ENCODE results near the gene RIMBP2.

RIMBP2 gene

GRCh38 chr12:130552483-130552996 is 163.6 kb downstream of the RIMBP2 start:
- no peak for TF ChIP-seq CTCF (IDR thresholded peaks at IDR 0.05; ENCODE audit: control insufficient read depth, insufficient read depth, low read depth, low read length, missing control alignments)
- no peak for DNase-seq (ENCODE audit: low read depth)
- H3K4me3 ChIP-seq (ENCODE audit: control insufficient read depth, low read depth, low read length), result no peak overlapping the region

- TF ChIP-seq CTCF (IDR thresholded peaks at IDR 0.05; ENCODE audit: control insufficient read depth, insufficient read depth, low read depth, low read length, missing control alignments), result no peak
- H3K4me3 ChIP-seq (ENCODE audit: control insufficient read depth, low read depth, low read length), result no peak overlapping the region
- DNase-seq (ENCODE audit: low read depth), result no peak
Measured at GRCh38 chr12:130549361-130549760, 166.7 kb downstream of the RIMBP2 start.

GRCh38 chr12:130547480-130548155 is 168.5 kb downstream of the RIMBP2 start:
- DNase-seq (ENCODE audit: low read depth), result no peak
- no peak for TF ChIP-seq CTCF (IDR thresholded peaks at IDR 0.05; ENCODE audit: control insufficient read depth, insufficient read depth, low read depth, low read length, missing control alignments)
- H3K4me3 ChIP-seq (ENCODE audit: control insufficient read depth, low read depth, low read length), result no peak overlapping the region

DNA sequence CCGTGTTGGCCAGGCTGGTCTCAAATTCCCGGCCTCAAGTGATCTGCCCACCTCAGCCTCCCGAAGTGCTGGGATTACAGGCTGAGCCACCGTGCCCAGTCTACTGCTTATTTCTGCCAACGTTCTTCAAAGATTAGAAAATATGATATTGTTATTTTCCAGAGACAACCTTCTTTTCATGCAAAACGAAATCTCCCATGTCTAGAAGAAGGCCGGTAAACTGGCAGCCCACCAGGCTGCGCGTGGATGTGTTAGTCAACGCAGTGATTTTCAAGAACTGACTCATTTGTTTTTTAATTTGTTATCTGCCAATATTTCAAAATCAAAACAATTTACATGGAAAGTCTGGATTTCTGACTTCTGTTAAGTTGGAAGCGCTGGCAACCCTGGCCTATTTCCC is 169.6 kb downstream of the RIMBP2 start:
- no peak for DNase-seq (ENCODE audit: low read depth)
- H3K4me3 ChIP-seq (ENCODE audit: control insufficient read depth, low read depth, low read length), result no peak overlapping the region
- TF ChIP-seq CTCF (IDR thresholded peaks at IDR 0.05; ENCODE audit: control insufficient read depth, insufficient read depth, low read depth, low read length, missing control alignments), result no peak

- no peak for TF ChIP-seq CTCF (IDR thresholded peaks at IDR 0.05; ENCODE audit: control insufficient read depth, insufficient read depth, low read depth, low read length, missing control alignments)
- no peak overlapping the region for H3K4me3 ChIP-seq (ENCODE audit: control insufficient read depth, low read depth, low read length)
- no peak for DNase-seq (ENCODE audit: low read depth)
Measured at GRCh38 chr12:130545475-130545874, 170.6 kb downstream of the RIMBP2 start.

- no peak overlapping the region for H3K4me3 ChIP-seq (ENCODE audit: control insufficient read depth, low read depth, low read length)
- TF ChIP-seq CTCF (IDR thresholded peaks at IDR 0.05; ENCODE audit: control insufficient read depth, insufficient read depth, low read depth, low read length, missing control alignments), result no peak
- no peak for DNase-seq (ENCODE audit: low read depth)
Measured at GRCh38 chr12:130540376-130540775, 175.7 kb downstream of the RIMBP2 start.

Data from AG09309 (cell line).